HG03439 (cell line): ENCODE data around the gene DPCD.
A peak's percentile ranks its signal among the peaks of the same experiment; 100 is the strongest.

ENCODE experiments used
- ATAC-seq: cut with Tn5 transposase; IDR thresholded peaks from one replicate; pipeline ENCODE4 v1.9.1; 2021; ENCODE audit warnings: mild to moderate bottlenecking, moderate library complexity; ENCODE audit not compliant: unreplicated experiment

The DPCD gene

DNA sequence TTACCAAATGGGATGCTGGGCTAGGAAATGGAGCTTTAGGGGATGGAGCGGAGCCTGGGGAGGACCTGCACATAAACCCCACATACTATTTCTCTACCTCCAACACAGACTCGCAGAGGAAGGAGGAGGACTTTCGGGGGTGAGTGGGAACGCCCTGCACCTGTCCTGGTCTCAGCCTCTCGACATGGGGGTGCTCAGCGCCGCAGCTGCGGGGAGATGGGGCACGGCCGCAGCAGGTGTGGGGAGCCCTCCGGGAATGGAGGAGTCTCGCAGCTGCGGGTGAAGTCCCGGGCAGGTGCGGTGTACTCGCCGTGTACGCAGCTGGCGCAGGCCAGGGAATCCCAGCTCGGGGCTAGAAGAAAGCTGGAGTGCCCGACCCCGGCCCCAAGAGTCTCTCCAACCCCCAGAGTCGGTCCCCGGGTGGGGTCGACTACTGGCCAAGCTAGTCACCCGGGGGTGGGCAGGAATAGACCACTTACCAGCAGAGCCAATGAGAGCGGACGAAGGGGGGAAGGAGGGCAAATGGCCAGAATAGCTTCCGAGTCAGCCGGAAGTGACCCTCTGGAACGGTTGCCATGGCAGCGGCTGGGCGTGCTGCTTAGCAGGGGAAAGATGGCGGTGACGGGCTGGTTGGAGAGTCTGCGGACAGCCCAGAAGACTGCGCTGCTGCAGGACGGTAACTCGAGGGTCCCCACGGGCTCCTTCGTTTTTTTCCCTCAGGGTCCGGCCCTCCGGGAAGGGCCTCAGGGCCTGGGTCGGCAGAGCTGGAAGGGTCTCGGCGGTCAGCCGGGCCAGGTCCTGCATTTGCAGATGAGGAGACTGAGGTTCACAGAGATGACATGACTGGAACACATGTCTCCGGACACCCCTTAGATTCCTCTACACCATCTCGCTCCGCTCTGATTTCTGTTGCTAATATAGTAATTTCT is at the start of gene DPCD, which contains the start of gene POLL:
DPCD (plus strand) TSS at position 597 of the 929 bp plus-strand sequence; CDS start at position 613, 16 bp downstream.
POLL (minus strand) TSS at position 533 of the 929 bp plus-strand sequence. CDS start 897 bp downstream, outside the sequence.
- peak; percentile 93 for ATAC-seq

DNA sequence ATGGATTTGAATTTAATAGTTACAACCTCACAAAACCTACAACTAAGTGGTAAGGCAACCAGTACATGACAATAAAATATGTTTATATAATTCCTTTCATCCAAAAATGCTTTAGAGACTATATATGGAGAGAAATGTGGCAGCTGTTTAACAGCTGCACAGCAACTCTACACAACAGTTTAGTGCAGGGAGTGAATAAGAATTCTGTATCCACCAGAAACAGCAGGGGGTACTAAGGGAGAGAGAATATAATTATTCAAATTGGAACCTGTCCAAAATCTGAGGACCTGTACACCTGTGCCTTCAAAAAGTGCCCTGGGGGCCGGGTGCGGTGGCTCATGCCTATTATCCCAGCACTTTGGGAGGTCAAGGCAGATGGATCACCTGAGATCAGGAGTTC is 49.7 kb upstream of the DPCD start:
- no peak for ATAC-seq

DNA sequence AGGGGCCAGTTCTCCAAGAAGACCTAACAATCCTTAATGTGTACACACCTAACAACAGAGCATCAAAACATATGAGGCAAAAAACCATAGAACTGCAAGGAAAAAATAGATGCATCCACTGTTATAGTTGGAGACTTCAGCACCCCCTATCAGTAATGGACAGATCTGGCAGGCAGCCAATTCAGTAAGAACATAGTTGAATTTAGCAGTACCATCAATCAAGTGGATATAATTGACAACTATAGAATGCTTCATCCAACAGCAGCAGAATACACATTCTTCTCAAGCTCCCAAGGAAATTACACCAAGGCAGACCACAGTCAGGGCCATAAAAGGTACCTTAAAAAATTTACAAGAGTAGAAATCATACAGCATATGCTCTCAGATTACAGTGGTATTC is 42.2 kb upstream of the DPCD start:
- no peak for ATAC-seq

DNA sequence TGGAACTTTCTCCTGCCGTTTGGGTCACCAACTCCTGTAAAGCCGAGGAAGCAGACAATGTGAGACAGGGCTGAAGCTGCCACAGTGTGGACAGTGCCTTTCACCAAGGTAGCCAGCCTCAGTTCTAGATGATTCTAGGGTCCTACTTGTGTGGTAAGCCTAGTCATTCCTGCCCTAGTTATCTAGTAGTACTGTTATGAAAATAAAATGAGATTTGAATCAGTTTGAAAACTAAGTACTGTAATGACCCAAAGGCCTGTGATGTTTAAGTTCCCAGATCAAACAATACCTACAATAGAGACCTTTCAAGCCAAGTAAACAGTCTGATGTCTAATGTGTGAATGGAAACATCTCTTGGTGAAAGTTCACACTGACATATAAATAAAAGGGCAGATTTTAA is 37.2 kb upstream of the DPCD start:
- no peak for ATAC-seq

DNA sequence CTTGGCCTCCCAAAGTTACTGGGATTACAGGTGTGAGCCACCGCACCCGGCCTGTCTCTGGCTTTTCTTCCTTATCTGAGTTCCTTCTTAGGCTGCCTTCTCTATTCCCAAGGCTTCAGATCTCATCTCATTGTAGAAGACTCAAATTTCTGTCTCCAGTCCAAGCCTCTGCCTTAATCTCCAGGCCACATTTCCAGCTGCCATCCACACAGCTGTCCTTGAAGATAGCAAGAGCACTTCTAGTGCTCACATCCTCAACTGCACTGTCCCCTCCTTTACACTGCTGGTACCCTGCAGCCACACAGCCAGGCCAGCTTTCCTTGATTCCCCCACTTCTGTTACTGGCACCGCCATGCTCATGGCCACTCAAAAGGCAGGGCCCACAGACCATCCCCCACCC is 35.7 kb upstream of the DPCD start:
- ATAC-seq: no peak

DNA sequence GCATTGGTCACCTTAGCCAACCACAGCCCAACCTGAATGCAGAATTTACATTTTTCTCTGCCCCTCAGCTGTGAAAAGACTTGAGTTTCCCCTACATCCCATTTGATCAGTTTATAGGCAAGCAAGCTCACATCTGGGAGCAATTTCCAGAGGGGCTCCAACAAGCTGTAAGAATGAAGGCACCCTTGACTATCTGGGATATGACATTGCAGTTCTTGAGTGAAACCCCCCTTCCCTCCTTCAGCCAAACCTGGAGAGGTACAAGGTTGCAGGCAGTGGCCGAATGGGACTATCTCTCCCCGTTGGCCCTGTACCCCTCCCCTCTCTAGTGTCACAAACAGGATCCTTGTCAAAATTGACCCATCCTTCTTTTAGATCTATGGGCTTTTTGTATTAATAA is 30.6 kb upstream of the DPCD start:
- no peak for ATAC-seq

DNA sequence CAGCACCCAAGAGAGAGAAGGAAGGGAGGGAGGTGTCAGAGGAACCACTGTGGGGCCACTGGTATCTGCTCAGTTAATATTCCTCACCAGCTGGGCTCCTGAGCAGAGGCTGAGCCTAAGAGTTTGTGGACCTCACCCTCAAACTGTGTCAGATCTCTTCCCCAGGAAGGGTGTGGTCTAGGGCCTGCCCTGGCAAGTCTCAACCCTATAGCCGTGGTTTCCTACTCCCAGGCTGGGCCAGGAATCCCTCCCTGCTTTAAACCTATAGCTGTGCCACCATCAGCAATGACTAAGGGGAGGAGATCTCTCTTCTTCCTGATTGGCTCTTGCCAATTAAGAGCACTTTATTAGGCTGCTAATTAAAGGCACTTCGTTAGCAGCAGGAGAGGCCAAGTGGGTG is 29.9 kb upstream of the DPCD start:
- no peak for ATAC-seq

DNA sequence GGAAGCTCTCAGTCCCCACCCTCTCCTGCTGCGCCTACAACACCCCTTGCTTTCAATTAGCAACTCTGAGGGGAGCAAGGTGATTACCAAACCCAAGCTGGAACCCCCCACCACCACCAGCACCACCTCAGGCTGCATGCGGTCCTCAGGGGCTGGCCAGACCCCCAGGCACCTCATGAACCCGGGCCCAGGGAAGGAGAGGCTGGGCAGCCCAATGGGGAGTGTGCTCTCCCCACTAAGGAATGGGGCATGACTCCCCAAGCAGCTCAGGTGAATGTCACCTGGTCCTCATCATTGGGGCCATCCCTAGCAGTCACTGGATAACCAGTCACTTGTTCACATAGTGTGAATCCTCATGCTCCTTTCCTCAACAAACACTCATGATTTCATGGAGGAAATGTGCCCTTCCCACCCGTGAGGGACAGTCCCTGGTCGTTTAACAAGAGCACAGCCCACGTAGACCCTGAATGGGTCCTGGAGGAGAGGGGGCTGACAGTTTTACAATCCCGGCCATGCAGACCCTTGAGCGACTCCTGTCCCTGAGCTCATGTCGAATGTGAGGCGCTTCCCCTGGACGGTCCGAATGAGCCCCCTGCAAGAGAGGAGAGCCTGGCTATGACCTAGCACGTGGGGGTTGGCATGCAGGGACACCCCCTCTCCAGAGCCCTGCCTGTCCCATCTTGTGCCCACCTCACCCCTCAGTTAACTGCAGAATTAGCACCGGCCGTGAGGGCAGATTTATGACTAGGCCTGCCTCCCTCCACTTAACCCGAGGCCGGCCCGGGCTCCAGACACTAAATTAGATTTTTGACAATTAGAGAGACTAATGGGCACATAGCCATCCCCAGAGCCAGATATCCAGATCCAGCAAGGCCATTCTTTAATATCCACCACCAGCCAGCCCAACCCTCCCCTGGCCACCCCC is 29.2 kb upstream of the DPCD start:
- no peak for ATAC-seq

DNA sequence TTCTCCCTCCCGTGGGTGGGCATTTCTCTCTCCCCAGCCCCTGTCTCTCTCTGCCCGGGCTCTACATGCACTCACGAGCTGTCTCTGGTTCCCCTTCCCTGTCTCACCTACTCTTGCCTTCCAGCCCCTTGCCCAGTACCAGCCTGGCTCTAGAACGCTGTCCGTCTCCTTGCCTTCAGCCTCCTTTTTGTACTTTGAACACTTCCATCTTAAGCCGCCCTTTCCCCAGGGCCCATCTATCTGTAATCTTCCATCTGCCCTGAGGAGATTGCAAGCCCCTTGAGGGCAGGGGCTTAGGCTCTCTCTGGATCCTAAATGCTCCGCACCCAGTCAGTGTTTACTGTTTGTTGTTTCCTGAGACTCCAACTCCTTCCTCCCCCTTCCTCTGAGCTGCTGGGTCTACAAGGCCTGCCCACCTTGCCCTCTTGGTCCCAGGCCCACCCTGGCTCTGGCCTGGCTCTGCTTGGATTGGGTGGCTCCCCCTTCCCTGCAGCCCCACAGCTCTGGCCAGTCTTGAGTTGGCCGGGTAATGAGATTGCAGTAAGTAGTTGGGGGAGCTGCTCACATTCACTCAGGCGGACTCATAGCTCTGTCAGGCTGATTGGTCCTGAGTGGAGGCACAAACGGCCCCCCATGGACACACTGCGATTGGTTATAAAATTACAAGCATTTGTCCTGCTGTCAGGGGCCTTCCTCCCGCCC is 28.4 kb upstream of the DPCD start:
- no peak for ATAC-seq

DNA sequence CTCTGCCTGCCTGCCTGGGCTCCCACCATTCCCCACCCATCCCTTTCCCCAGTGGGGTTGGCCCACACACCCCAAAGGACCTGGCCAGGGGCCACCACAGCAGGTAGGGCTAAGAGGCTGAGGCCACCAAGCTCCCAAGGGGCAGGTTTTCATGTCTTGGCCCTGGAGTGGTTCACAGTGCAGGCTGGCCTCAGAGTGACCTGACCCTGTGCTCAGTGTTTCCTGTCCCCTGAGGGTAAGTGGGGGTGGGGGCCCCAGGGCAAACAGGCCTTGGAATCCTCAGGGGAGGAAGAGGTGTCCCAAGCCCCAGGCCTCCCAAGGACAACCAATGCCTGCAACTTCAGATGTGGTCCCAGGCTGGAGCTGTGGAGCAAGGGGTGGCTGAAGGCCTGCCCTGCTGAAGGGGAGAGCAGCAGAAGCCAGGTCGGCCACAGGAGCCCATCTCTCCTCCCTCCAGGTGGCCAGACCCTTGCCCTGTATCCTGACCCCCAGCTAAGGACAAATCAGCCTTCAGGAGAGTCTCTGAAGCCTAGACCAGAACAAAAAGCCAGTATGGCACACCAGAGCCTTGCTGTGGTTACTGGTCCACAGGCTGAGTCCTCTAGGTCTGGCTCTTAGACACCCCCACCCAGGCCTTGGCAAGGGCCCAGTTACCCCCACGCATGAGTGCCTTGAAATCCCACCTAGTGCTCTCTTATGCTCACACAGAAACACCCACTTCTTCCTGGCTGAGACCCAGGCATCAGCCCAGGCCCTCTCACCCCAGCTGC is 27.6 kb upstream of the DPCD start:
- no peak for ATAC-seq

DNA sequence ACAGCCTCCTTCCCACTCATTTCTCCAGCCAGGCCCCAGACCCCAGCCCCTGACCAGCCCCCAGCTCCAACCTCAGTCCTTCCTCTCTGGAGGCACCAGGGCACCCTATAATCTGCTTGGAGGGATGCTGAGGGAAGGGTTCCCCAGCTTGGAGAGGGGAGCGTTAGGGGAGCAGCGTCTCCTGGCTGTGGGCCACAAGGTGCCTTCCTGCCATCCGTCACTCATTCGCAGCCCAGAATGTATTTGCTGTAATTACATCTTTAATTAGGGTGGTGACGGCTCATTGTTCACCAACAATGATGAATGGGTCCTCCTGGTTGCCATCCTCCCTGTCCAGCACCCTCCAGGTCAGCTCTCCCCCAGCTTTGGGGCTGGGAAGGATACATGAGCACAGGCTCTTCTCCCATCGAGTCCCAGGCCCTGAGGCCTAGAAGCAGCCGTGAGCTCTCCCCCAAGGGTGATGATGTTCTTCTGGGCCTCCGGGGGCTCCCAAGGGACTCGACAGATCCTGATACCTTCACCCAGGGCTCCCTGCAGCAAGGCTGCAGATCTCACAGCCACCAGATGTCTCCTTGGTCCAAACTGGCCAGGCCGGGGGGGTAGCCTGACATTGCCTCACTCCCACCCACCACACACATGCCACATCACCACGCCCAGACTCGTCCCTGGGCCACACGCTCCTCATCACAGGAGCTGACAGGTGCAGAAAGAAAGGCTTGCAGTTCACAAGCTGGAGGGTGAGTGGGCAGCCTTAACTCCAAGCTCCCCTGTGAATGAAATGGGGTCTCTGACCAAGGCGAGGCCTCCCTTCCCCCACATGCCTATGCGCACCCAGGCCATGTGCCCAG is 26.8 kb upstream of the DPCD start:
- no peak for ATAC-seq

DNA sequence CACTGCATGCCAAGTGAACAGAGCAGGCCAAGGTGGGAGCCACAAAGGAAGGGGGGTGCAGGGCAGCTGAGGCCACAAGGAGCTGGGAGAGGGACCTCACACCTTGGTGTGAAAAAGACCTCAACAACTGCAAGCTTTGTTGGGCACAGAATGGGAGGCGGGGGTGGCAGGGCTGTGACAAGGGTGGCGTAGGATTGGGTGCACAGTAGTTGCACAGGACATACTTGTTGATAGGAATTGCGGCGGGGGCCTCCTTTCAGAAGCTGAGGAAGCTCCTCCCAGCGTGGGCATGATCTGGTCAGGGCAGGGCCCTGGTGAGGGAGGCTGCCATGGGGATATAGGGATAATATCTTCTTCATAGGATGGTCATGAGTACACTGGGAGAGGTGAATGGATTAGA is 25.9 kb upstream of the DPCD start:
- no peak for ATAC-seq

DNA sequence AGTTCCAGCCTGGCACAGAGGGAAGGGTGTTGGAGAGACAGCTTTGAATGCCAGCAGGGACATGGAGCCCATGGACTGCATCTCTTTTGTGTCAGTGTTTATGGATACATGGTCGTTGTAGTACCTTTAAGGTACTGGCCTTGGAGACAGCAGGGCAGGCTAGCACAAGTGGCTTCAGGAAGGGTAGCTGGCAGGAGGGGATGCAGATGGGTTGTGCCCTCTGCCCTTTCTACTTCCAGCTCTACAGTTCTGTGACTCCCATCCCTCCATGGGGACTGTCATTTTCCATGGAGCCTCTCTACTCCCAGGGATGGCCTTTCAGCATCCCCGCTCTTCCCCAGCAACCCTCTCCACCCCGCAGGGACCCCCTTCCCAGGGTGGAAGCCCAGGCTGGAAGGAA is 25.1 kb upstream of the DPCD start:
- ATAC-seq: no peak

DNA sequence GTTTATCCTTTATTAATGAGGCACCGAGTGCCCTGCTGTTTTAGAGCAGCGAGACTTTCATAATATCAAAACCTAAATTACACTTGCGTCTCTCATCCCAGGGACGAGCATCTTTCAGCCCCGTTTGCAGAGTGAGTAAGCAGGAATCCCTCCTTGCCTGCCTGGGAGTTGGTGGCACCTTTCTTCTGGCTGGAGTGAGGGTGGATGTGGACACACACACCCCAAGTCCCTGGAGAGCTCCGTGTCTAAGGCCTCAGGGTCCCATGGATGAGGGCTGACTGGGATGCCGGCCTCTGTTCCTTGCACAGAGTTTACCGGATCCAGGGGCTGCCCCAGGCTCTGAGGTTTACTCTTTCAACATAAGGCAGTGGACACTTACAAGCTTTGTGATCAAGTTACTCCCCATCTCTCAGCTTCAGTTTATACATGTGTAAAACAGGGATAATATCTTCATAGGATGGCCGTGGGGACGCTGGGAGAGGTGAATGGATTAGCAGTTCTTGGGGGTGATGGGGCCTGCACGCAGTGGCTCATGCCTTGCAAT is 24.6 kb upstream of the DPCD start:
- no peak for ATAC-seq

DNA sequence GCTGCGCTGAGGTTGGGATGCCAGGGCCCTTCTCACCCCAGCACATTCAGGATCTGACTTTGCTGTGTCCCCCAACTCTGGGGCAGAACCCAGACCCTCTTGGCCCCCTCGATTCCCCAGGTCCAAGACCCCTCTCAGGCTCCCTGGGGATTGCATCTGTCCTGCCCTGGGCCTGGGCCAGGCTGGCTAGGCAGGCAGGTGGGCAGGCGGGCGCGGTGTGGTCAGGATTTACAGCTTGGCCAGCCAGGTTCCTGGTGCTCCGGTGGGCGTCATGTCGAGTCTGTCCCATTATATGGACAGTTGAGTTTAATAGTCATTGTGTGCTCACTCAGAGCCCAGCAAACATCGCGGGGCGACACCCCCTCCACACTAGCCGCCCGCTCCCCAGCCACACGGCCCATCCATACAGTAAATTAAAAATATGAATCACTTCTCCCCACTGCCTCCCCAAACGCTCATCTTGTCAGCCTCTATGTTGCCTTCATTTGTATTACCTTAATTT is 23.6 kb upstream of the DPCD start:
- ATAC-seq: no peak

DNA sequence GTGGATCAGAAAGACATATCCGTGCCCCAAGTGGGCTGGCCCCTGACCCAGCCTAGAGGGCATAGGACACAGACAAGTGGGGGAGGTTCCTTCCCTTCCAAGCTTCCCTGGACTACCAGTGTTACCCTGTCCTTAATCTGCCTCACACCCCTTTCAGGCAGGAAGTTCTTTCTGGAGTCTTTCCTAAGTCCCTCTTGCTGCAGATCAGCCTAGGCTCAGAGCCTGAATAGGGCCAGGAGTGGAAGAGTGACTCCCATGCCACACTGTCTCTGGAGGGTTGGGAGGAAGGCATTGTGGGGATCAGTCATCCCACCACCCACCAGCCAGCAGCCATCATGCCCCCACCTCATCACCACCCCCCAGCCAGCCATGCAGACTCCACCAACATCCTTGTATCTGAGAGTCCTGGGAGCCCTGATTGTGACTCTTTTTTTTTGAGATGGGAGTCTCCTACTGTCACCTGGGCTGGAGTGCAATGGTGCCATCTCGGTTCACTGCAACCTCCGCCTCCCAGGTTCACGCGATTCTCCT is 22.7 kb upstream of the DPCD start:
- ATAC-seq: no peak

DNA sequence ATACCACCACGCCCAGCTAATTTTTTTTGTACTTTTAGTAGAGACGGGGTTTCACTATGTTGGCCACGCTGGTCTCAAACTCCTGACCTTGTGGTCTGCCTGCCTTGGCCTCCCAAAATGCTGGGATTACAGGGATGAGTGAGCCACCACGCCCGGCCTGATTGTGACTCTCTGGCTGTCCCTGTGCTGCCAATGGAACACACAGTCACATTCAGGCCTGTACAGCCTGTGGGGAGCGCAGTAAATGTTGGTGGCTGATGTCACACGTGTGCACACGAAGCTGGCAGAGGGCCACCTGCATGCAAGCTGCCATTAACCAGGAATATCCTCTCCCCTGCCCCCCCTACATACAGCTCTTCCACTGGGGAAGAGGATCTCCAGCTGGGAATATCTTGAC is 22.2 kb upstream of the DPCD start:
- no peak for ATAC-seq

DNA sequence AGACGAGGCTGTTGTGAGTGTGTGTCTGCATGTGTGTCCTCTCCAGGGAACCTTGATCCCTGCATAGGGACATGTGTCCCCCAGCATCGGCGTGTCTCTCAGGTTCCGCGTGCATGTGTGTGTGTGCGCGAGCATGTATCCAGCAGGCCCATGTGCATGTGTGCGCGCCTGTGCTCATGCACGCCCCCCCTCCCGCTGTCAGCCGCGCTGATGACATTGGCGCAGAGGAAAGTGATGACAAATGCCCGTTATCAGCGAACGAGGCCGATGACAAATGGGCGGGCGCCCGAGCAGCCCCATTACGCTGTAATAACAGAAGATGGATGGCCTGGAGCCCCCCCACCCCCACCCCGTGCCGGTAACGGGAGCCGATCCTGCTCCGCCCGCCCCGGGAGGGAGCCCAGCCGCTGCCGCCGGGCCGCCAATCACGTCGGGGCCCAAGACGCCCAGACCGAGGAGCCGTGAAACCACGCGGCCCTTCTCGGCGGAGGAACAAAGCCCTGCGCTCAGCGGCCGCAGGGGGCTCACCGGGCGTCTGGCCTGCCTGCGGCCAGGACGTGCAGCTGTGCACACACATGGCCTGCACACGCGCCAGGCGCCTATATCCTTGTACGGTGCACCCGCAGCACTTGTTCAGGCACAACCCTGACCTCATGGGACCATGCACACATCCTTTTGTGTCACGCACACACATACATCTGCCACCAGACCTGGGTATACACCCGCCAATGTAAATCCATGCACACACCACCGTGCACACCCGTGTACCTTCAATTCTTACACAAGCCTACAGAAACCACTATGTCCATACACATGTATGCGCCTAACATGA is 21.6 kb upstream of the DPCD start:
- ATAC-seq: no peak
